Measurements from ENCODE around the gene FOXA2. TPM values are rescaled to one million over a fixed set of nuclear protein-coding genes. Genes with fewer than 3 reads are reported as not detected.
A peak's percentile ranks its signal among the peaks of the same experiment; 100 is the strongest.

The FOXA2 gene
- total and polyA plus RNA-seq, 2 of the 13 experiments (the other 11 are each of a cell fraction or from before 2014, with no cell fraction given), result 8.8 to 12.2 TPM

- TF ChIP-seq MTF1 (CRISPR knock-in tag; IDR thresholded peaks at IDR 0.05) (no peak), ARNT2 (CRISPR knock-in tag; IDR thresholded peaks at IDR 0.05; ENCODE audit: low read depth) (peak; percentile 20; the same call in 1 of the 2 replicates), BCL6 (CRISPR knock-in tag; IDR thresholded peaks at IDR 0.05) (peak; percentile 9), BATF2 (CRISPR knock-in tag; IDR thresholded peaks at IDR 0.05) (no peak), YY1 (IDR thresholded peaks at IDR 0.05; ENCODE audit: insufficient read depth, insufficient replicate concordance, low read depth, low read length) (no peak), FOXJ3 (CRISPR knock-in tag; IDR thresholded peaks at IDR 0.05; ENCODE audit: borderline replicate concordance) (no peak), ZNF143 (CRISPR knock-in tag; IDR thresholded peaks at IDR 0.05) (no peak), ZNF782 (CRISPR knock-in tag; IDR thresholded peaks at IDR 0.05; ENCODE audit: borderline replicate concordance) (no peak; the same call in 1 of the 2 replicates), PRDM4 (CRISPR knock-in tag; IDR thresholded peaks at IDR 0.05; ENCODE audit: borderline replicate concordance) (no peak), ZNF543 (CRISPR knock-in tag; IDR thresholded peaks at IDR 0.05) (no peak), SP1 (IDR thresholded peaks at IDR 0.05) (no peak), SP1 (CRISPR knock-in tag; IDR thresholded peaks at IDR 0.05) (no peak; the same call in 1 of the 2 replicates), IKZF4 (CRISPR knock-in tag; IDR thresholded peaks at IDR 0.05; ENCODE audit: borderline replicate concordance, low read depth, not compliant biosample characterization) (no peak), ZHX1 (CRISPR knock-in tag; IDR thresholded peaks at IDR 0.05; ENCODE audit: low read depth) (no peak), RFX5 (IDR thresholded peaks at IDR 0.05; ENCODE audit: low read depth, low read length) (no peak), SMC3 (IDR thresholded peaks at IDR 0.05; ENCODE audit: low read length) (no peak), THAP7 (CRISPR knock-in tag; IDR thresholded peaks at IDR 0.05) (no peak), ZC3H13 (CRISPR knock-in tag; IDR thresholded peaks at IDR 0.05) (no peak; the same call in 1 of the 2 replicates), CTCF (CRISPR knock-in tag; IDR thresholded peaks at IDR 0.05) (peak; percentile 16; the same call in 1 of the 2 replicates), ZNF768 (CRISPR knock-in tag; IDR thresholded peaks at IDR 0.05) (no peak; the same call in 1 of the 2 replicates), FOXK2 (IDR thresholded peaks at IDR 0.05) (no peak), RFXANK (CRISPR knock-in tag; IDR thresholded peaks at IDR 0.05) (no peak), TAF1 (CRISPR knock-in tag; IDR thresholded peaks at IDR 0.05) (peak; percentile 83)
Measured at GRCh38 chr20:22577515-22578220, 6.7 kb downstream of the FOXA2 start (continued).
